Sigmoid colon (tissue), 7 donors: ENCODE data around the gene ZMIZ1. TPM values are rescaled to one million over a fixed set of nuclear protein-coding genes. Genes with fewer than 3 reads are reported as not detected.

ENCODE experiments used
- DNase-seq: peaks from one replicate; pipeline ENCODE4 v3.0.0-alpha.2; 2019
- H3K27ac ChIP-seq, 4 donors: fragments of 200-600 bp; sonication (generic); one replicate each; pipeline ENCODE4 v1.5.1; 2016 to 2019; ENCODE audit warnings: mild to moderate bottlenecking in 1 of 4
- H3K27me3 ChIP-seq, 3 donors: fragments of 200-600 bp; sonication (generic); one replicate each; pipeline ENCODE4 v1.5.1; 2019; ENCODE audit warnings: mild to moderate bottlenecking in 1 of 3
- H3K36me3 ChIP-seq, 4 donors: fragments of 200-600 bp; sonication (generic); one replicate each; pipeline ENCODE4 v1.5.1; 2016 to 2019
- H3K4me1 ChIP-seq, 4 donors: fragments of 200-600 bp; sonication (generic); one replicate each; pipeline ENCODE4 v1.5.1; 2017 to 2019
- H3K4me3 ChIP-seq, 4 donors: fragments of 200-600 bp; sonication (generic); one replicate each; pipeline ENCODE4 v1.5.1; 2017 to 2019; ENCODE audit warnings: mild to moderate bottlenecking in 2 of 4, moderate library complexity in 1 of 4
- H3K9me3 ChIP-seq, 4 donors: fragments of 200-600 bp in 3 of 4; sonication (generic) in 3 of 4; one replicate each; pipeline versions ENCODE4 v1.5.1 to v1.6.1; 2013 to 2019
- CTCF ChIP-seq, 4 experiments: fragments of 450-650 bp in 3 of 4; fragments of 200-600 bp in 1 of 4; IDR thresholded peaks; one replicate each; pipeline ENCODE4 v1.5.1; 2016 to 2019; ENCODE audit warnings: antibody characterized with exemption in 4 of 4, mild to moderate bottlenecking in 3 of 4, moderate library complexity in 2 of 4
- EP300 ChIP-seq, 4 donors: sonication (generic); formaldehyde crosslinking; IDR thresholded peaks; one replicate each; pipeline ENCODE4 v1.6.1; 2017; ENCODE audit warnings: antibody characterized with exemption in 4 of 4
- POLR2A ChIP-seq, 2 donors: fragments of 450-650 bp; IDR thresholded peaks; one replicate each; pipeline ENCODE4 v1.6.1; 2016; ENCODE audit warnings: antibody characterized with exemption in 2 of 2, mild to moderate bottlenecking in 2 of 2, moderate library complexity in 2 of 2
- POLR2AphosphoS5 ChIP-seq, 4 donors: sonication (generic); formaldehyde crosslinking; IDR thresholded peaks; one replicate each; pipeline ENCODE4 v1.6.1; 2017; ENCODE audit warnings: antibody characterized with exemption in 4 of 4
- WGBS, 2 donors: extraction: QIAGEN DNeasy Blood & Tissue Kit; methylation state at CpG; one replicate each; pipeline ENCODE4 v1.1.7; 2013; 5-methylcytosine and 5-hydroxymethylcytosine counted together
- intact Hi-C: fragments of 100-400 bp; cut with DNase I; formaldehyde crosslinking; loops from one replicate; pipeline ENCODE4 v1.15.1; 2023
- polyA plus RNA-seq, 3 donors: library from polyadenylated mRNA; stranded (reverse); fragments of 200-250 nt; gene quantifications; one replicate each; pipeline ENCODE4 v1.2.3, GENCODE V29; 2013
- total RNA-seq, 4 donors: library from RNA; depleted of rRNA; stranded (reverse); fragments of >200 nt; gene quantifications; one replicate each; pipeline ENCODE4 v1.1.0, GENCODE V29; 2016
- donor health status: healthy with polysubstance abuse.
- donor health status: Bipolar disorder and iron deficiency.
- donor health status: healthy.

Gene ZMIZ1
- total and polyA plus RNA-seq, 7 donors: 17.4 to 49.3 (median 31.5) TPM

GRCh38 chr10:79048639-79049550, 19.9 kb upstream of the ZMIZ1 start:
- Histone ChIP-seq H3K4me3 (no peak overlapping the region), H3K27ac (no peak overlapping the region), H3K36me3 (no peaks in the 10 kb centered on the region), H3K27me3 (no peaks in the 10 kb centered on the region), H3K4me1 (peaks cover 0 to 5% (median 0%) of the 10 kb centered on the region in 4 donors), H3K9me3 (no peaks in the 10 kb centered on the region)
- TF ChIP-seq EP300 (IDR thresholded peaks at IDR 0.05) (no peak), CTCF (IDR thresholded peaks at IDR 0.05) (no peak), POLR2AphosphoS5 (IDR thresholded peaks at IDR 0.05) (no peak), POLR2A (IDR thresholded peaks at IDR 0.05) (no peak)
- 50 to 80% methylated on average over 14 of the region's 14 CpGs for WGBS, 2 donors
- DNase-seq: peak; percentile 60
- intact Hi-C loops: no loop called here

GRCh38 chr10:79049931-79050895, 18.6 kb upstream of the ZMIZ1 start:
- 53 to 90% methylated on average over 15 of the region's 15 CpGs for WGBS, 2 donors
- TF ChIP-seq EP300 (IDR thresholded peaks at IDR 0.05) (no peak), POLR2A (IDR thresholded peaks at IDR 0.05) (no peak), CTCF (IDR thresholded peaks at IDR 0.05) (no peak), POLR2AphosphoS5 (IDR thresholded peaks at IDR 0.05) (no peak)
- H3K9me3 ChIP-seq: no peaks in the 10 kb centered on the region
- no peaks in the 10 kb centered on the region for H3K36me3 ChIP-seq
- H3K4me1 ChIP-seq: peaks cover 0 to 5% (median 0%) of the 10 kb centered on the region in 4 donors
- DNase-seq: peak; percentile 37
- intact Hi-C loops: no loop called here
- H3K27me3 ChIP-seq: no peaks in the 10 kb centered on the region
- no peak overlapping the region for H3K4me3 ChIP-seq
- H3K27ac ChIP-seq: no peak overlapping the region

- no peaks in the 10 kb centered on the region for H3K9me3 ChIP-seq
- 73 to 93% methylated on average over 7 of the region's 7 CpGs for whole genome bisulfite sequencing, 2 donors
- no peaks in the 10 kb centered on the region for H3K36me3 ChIP-seq
- intact Hi-C loops: no loop called here
- TF ChIP-seq POLR2A (IDR thresholded peaks at IDR 0.05): no peak
- TF ChIP-seq CTCF (IDR thresholded peaks at IDR 0.05): no peak
- no peak for TF ChIP-seq POLR2AphosphoS5 (IDR thresholded peaks at IDR 0.05)
- TF ChIP-seq EP300 (IDR thresholded peaks at IDR 0.05): no peak
- no peaks in the 10 kb centered on the region for H3K27me3 ChIP-seq
- no peak overlapping the region for H3K27ac ChIP-seq
- DNase-seq: peak; percentile 19
- H3K4me3 ChIP-seq: no peak overlapping the region
- H3K4me1 ChIP-seq: peaks cover 0 to 5% (median 0%) of the 10 kb centered on the region in 4 donors
Measured at GRCh38 chr10:79050896-79051555, 17.7 kb upstream of the ZMIZ1 start.

- H3K27me3 ChIP-seq: no peaks in the 10 kb centered on the region
- intact Hi-C loops: no loop called here
- TF ChIP-seq EP300 (IDR thresholded peaks at IDR 0.05) (no peak), CTCF (IDR thresholded peaks at IDR 0.05) (no peak), POLR2A (IDR thresholded peaks at IDR 0.05) (no peak), POLR2AphosphoS5 (IDR thresholded peaks at IDR 0.05) (no peak)
- no peak overlapping the region for H3K27ac ChIP-seq
- no peak overlapping the region for H3K4me3 ChIP-seq
- WGBS, 2 donors: 84 to 86% methylated on average over 14 of the region's 14 CpGs
- H3K4me1 ChIP-seq: peaks cover 0 to 5% (median 0%) of the 10 kb centered on the region in 4 donors
- no peaks in the 10 kb centered on the region for H3K9me3 ChIP-seq
- DNase-seq: peak; percentile 64
- no peaks in the 10 kb centered on the region for H3K36me3 ChIP-seq
Measured at GRCh38 chr10:79051766-79052165, 17.0 kb upstream of the ZMIZ1 start.
